Osteoblast (primary cell): ENCODE data around the gene ABCC9. TPM values are rescaled to one million over a fixed set of nuclear protein-coding genes. Genes with fewer than 3 reads are reported as not detected.
A peak's percentile ranks its signal among the peaks of the same experiment; 100 is the strongest.

ENCODE experiments used
- DNase-seq: peaks from one replicate; pipeline ENCODE4 v3.0.0; 2011; ENCODE audit warnings: low spot score, mixed read lengths; ENCODE audit not compliant: insufficient read length; ENCODE audit errors: missing footprints
- H2AFZ ChIP-seq: 2 replicates; pipeline ENCODE4 v1.6.0; 2011; ENCODE audit warnings: mild to moderate bottlenecking, low read length
- H3K27ac ChIP-seq: 2 replicates; pipeline ENCODE4 v1.5.1; 2011; ENCODE audit warnings: mild to moderate bottlenecking, low read depth, low read length, moderate library complexity
- H3K27me3 ChIP-seq: 2 replicates; pipeline ENCODE4 v1.6.0; 2012; ENCODE audit warnings: mild to moderate bottlenecking, control low read depth, inconsistent platforms, low read length, moderate library complexity; ENCODE audit not compliant: insufficient read depth
- H3K36me3 ChIP-seq: 2 replicates; pipeline ENCODE4 v1.5.1; 2011; ENCODE audit warnings: mild to moderate bottlenecking, low read length, control low read depth, moderate library complexity; ENCODE audit not compliant: insufficient read depth
- H3K4me1 ChIP-seq: 2 replicates; pipeline ENCODE4 v1.5.1; 2011; ENCODE audit warnings: mild to moderate bottlenecking, low read length, control low read depth, moderate library complexity; ENCODE audit not compliant: insufficient read depth
- H3K4me2 ChIP-seq: 2 replicates; pipeline ENCODE4 v1.6.0; 2011; ENCODE audit warnings: mild to moderate bottlenecking, low read length; ENCODE audit not compliant: insufficient read depth
- H3K4me3 ChIP-seq: fragments of 200-600 bp; sonication (generic); 3 replicates; pipeline ENCODE4 v1.5.1; 2012; ENCODE audit warnings: mild to moderate bottlenecking, low read length, inconsistent platforms; ENCODE audit not compliant: insufficient read depth
- H3K79me2 ChIP-seq: 2 replicates; pipeline ENCODE4 v1.6.0; 2012; ENCODE audit warnings: mild to moderate bottlenecking, low read length, control low read depth, inconsistent platforms; ENCODE audit not compliant: insufficient read depth
- H3K9me3 ChIP-seq: 2 replicates; pipeline ENCODE4 v1.5.1; 2011; ENCODE audit warnings: low read depth, low read length, control low read depth
- H4K20me1 ChIP-seq: 2 replicates; pipeline ENCODE4 v1.6.0; 2012; ENCODE audit warnings: mild to moderate bottlenecking, low read length, control low read depth; ENCODE audit not compliant: insufficient read depth
- total RNA-seq: library from RNA; depleted of rRNA; stranded (reverse); fragments of >200 nt; gene quantifications from 2 replicates; pipeline ENCODE4 v1.2.3, GENCODE V29; 2012
- TF ChIP-seq, protein P1 (sequence below): IDR thresholded peaks from 2 replicates; pipeline ENCODE4 v1.5.1; 2011; ENCODE audit warnings: mild to moderate bottlenecking, low read depth, low read length, moderate library complexity; ENCODE audit errors: extremely low read depth

The ABCC9 gene
- total RNA-seq, 1 donor: 14.5 TPM

DNA sequence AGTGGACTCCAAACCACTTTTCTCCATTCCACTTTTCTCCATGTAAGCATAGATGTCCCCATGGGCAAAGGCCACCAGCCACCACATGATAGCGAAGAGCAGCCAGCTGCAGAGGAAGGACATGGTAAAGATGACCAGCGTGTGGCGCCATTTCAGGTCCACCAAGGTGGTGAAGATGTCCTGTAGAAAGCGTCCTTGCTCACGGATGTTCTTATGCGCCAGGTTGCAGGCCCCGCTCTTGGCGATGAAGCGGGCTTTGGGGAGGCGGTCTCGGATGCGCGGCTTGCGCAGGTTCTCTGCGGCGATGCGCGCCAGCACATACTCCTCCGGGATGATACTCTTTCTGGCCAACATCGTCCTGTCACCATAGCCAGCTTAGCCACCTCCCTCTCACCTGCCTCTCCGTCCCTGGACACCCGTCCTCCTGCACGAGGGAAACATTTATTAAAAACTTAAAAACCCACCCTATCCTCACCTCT lies 167.9 kb downstream of the ABCC9 start:
- no peaks in the 10 kb centered on the region for H4K20me1 ChIP-seq
- peaks cover 24% of the 10 kb centered on the region for H3K4me1 ChIP-seq
- H3K79me2 ChIP-seq: no peaks in the 10 kb centered on the region
- no peaks in the 10 kb centered on the region for H3K9me3 ChIP-seq
- no peaks in the 10 kb centered on the region for H3K36me3 ChIP-seq
- H2AFZ ChIP-seq: peak overlapping the region; percentile 47
- H3K4me2 ChIP-seq: peak overlapping the region; percentile 75
- TF ChIP-seq, protein P1, sequence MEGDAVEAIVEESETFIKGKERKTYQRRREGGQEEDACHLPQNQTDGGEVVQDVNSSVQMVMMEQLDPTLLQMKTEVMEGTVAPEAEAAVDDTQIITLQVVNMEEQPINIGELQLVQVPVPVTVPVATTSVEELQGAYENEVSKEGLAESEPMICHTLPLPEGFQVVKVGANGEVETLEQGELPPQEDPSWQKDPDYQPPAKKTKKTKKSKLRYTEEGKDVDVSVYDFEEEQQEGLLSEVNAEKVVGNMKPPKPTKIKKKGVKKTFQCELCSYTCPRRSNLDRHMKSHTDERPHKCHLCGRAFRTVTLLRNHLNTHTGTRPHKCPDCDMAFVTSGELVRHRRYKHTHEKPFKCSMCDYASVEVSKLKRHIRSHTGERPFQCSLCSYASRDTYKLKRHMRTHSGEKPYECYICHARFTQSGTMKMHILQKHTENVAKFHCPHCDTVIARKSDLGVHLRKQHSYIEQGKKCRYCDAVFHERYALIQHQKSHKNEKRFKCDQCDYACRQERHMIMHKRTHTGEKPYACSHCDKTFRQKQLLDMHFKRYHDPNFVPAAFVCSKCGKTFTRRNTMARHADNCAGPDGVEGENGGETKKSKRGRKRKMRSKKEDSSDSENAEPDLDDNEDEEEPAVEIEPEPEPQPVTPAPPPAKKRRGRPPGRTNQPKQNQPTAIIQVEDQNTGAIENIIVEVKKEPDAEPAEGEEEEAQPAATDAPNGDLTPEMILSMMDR: peak; percentile 20
- H3K4me3 ChIP-seq: peak overlapping the region; percentile 79
- H3K27ac ChIP-seq: no peak overlapping the region
- H3K27me3 ChIP-seq: no peaks in the 10 kb centered on the region
- DNase-seq: no peak

DNA sequence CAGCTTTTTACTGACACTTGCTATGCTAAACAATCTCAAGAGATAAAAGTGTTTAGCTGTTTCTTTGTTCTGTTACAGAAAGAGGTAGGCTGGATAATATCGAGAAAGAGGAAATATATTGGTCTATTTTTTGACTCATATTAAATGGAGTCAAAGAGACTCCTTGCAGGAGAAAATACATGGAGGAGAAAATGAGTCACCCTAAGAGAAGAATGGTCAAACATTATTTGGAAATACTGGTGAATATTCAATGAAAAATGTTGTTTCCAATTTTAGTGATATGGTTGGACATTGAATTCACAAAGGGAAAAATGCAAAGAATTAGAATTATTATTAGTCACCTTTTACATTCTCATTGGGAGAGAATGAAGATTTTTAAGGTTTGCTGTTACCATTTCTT lies 169.9 kb downstream of the ABCC9 start:
- Histone ChIP-seq H3K79me2 (no peaks in the 10 kb centered on the region), H3K27me3 (no peaks in the 10 kb centered on the region), H3K27ac (peak overlapping the region; percentile 39), H3K4me1 (peaks cover 24% of the 10 kb centered on the region), H4K20me1 (no peaks in the 10 kb centered on the region), H3K9me3 (no peaks in the 10 kb centered on the region), H3K4me2 (peak overlapping the region; percentile 43), H3K36me3 (no peaks in the 10 kb centered on the region), H3K4me3 (no peak overlapping the region), H2AFZ (peak overlapping the region; percentile 46)
- TF ChIP-seq, protein P1: no peak
- DNase-seq: peak; percentile 83

DNA sequence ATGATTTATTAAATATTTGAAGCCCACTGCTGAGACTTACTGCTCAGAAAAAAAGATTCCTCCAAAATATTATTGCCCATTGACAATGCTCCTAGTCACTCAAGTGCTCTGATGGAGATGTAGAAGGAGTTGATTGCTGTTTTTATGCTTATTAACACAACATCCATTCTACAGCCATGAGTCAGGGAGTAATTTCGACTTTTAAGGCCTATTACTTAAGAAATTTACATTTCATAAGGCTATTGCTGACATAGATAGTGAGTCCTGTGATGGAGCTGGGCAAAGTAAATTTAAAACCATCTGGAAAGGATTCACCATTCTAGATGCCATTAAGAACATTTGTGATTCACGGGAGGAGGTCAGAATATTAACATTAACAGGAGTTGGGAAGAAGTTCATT lies 171.9 kb downstream of the ABCC9 start:
- Histone ChIP-seq H4K20me1 (no peaks in the 10 kb centered on the region), H3K79me2 (no peaks in the 10 kb centered on the region), H3K27ac (no peak overlapping the region), H3K4me2 (no peak overlapping the region), H3K9me3 (no peaks in the 10 kb centered on the region), H3K4me1 (peaks cover 24% of the 10 kb centered on the region), H3K36me3 (no peaks in the 10 kb centered on the region), H2AFZ (no peak overlapping the region), H3K4me3 (no peak overlapping the region), H3K27me3 (no peaks in the 10 kb centered on the region)
- TF ChIP-seq, protein P1: no peak
- DNase-seq: no peak

DNA sequence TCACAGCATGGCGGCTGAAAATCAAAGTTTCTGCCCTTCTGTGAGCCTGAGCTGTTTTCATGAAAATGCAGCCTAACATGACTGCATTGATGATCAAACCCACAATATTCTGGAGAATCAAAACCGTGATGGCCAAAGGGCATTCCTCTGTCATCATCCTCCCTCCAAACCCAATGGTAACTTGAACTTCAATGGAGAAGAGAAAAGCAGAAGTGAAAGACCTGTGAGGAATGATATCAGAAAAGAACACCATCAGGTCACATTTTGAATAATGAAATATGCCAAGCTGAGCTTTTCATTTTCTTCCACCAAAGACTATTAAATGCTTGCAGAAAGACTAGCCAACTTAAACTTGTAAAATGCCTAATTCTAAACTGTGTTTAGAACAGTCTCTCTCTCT lies 174.8 kb downstream of the ABCC9 start:
- no peaks in the 10 kb centered on the region for H4K20me1 ChIP-seq
- peaks cover 8% of the 10 kb centered on the region for H3K4me1 ChIP-seq
- H3K27ac ChIP-seq: no peak overlapping the region
- TF ChIP-seq, protein P1: no peak
- H3K4me3 ChIP-seq: no peak overlapping the region
- DNase-seq: no peak
- no peaks in the 10 kb centered on the region for H3K79me2 ChIP-seq
- no peaks in the 10 kb centered on the region for H3K9me3 ChIP-seq
- H3K36me3 ChIP-seq: no peaks in the 10 kb centered on the region
- H3K27me3 ChIP-seq: no peaks in the 10 kb centered on the region
- no peak overlapping the region for H3K4me2 ChIP-seq
- no peak overlapping the region for H2AFZ ChIP-seq
